PC-9 (cell line): ENCODE data around the gene HSPG2.

ENCODE experiments used
- CTCF ChIP-seq: fragments of 200-600 bp; sonication (generic); conservative IDR thresholded peaks from 2 replicates; pipeline ENCODE4 v1.6.1; 2017; ENCODE audit warnings: mixed run types, antibody characterized with exemption, mild to moderate bottlenecking, moderate library complexity
- EZH2 ChIP-seq: fragments of 200-600 bp; sonication (generic); IDR thresholded peaks from 2 replicates; pipeline ENCODE4 v1.8.0; 2017; ENCODE audit warnings: antibody characterized with exemption, low read depth

- TF ChIP-seq CTCF (no peak), EZH2 (no peak)
Observed at GRCh38 chr1:21936366-21937031, 611 bp downstream of the HSPG2 start.
